A673 (cell line): ENCODE results near the gene MOXD1.

Experiments used
- EZH2 ChIP-seq: fragments of 200-600 bp; sonication (generic); IDR thresholded peaks from 2 replicates; pipeline ENCODE4 v1.6.1; 2017; ENCODE audit warnings: borderline replicate concordance, low read depth, mild to moderate bottlenecking, mixed read lengths, antibody characterized with exemption, low read length; ENCODE audit not compliant: poor library complexity, severe bottlenecking
- TF ChIP-seq, protein P1 (sequence below): fragments of 300-800, 200-600 bp; sonication (generic); conservative IDR thresholded peaks from 2 replicates; pipeline ENCODE4 v1.5.1; 2017; ENCODE audit warnings: low read depth, mild to moderate bottlenecking, antibody characterized with exemption, low read length, moderate library complexity, mixed read lengths

GRCh38 chr6:132414761-132415160 lies 13.5 kb upstream of the MOXD1 start:
- TF ChIP-seq, protein P1, sequence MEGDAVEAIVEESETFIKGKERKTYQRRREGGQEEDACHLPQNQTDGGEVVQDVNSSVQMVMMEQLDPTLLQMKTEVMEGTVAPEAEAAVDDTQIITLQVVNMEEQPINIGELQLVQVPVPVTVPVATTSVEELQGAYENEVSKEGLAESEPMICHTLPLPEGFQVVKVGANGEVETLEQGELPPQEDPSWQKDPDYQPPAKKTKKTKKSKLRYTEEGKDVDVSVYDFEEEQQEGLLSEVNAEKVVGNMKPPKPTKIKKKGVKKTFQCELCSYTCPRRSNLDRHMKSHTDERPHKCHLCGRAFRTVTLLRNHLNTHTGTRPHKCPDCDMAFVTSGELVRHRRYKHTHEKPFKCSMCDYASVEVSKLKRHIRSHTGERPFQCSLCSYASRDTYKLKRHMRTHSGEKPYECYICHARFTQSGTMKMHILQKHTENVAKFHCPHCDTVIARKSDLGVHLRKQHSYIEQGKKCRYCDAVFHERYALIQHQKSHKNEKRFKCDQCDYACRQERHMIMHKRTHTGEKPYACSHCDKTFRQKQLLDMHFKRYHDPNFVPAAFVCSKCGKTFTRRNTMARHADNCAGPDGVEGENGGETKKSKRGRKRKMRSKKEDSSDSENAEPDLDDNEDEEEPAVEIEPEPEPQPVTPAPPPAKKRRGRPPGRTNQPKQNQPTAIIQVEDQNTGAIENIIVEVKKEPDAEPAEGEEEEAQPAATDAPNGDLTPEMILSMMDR: no peak
- TF ChIP-seq EZH2: no peak
